Prostate gland (tissue), 2 donors: ENCODE results near the gene CELF4.

Source experiments
- CTCF ChIP-seq, 4 experiments: fragments of 200-600 bp in 2 of 4; fragments of 450-650 bp in 2 of 4; sonication (generic) in 2 of 4; IDR thresholded peaks; 1 replicate in 3 of 4; 2 replicates in 1 of 4; pipeline ENCODE4 v1.5.1; 2016 to 2019; ENCODE audit warnings: antibody characterized with exemption in 4 of 4, mild to moderate bottlenecking in 2 of 4, moderate library complexity in 2 of 4
- POLR2A ChIP-seq: fragments of 450-650 bp; IDR thresholded peaks from one replicate; pipeline ENCODE4 v1.6.1; 2016; ENCODE audit warnings: antibody characterized with exemption, mild to moderate bottlenecking
- POLR2AphosphoS5 ChIP-seq: sonication (generic); formaldehyde crosslinking; IDR thresholded peaks from one replicate; pipeline ENCODE4 v1.6.1; 2017; ENCODE audit warnings: antibody characterized with exemption

- TF ChIP-seq CTCF (IDR thresholded peaks at IDR 0.05) (no peak), POLR2AphosphoS5 (no peak), POLR2A (no peak)
Measured at GRCh38 chr18:37568671-37569070, 3.1 kb upstream of the CELF4 start.
